ENCODE data around the gene IL1RAPL1. TPM values are rescaled to one million over a fixed set of nuclear protein-coding genes. Genes with fewer than 3 reads are reported as not detected.

The IL1RAPL1 gene
- polyA plus RNA-seq, 1 donor from 2014 or later = not detected

DNA sequence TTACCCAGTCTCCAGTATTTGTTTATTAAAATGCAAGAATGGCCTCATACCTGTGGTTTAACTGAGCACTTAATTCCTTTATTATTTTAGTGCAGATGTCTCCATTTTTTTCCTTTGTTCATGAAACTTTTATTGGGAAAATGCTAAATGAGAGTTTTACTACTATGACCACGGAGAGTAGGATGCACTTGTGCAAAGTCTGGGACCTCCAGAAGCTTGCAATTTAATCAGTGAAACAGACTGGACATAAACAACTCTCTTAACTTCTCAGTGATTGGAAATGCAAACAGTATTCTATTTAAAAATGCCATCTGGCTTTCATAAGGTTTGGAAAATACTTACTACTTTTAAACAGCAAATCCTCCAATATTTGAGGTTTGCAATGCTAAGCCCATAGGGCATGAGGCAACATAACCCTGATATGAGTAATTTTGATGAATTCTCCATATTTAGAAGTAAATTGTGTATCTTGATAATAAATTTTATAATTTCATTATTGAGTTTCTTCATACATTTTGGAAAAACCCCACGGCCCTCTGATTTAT, 909.5 kb downstream of the IL1RAPL1 start:
- Histone ChIP-seq H3F3A (ENCODE audit: insufficient read depth, low read length, poor library complexity, severe bottlenecking) (no peaks in the 10 kb centered on the region), H3K27ac (ENCODE audit: low read length) (no peak overlapping the region), H3K4me3 (ENCODE audit: low read length) (no peak overlapping the region), H3K4me2 (ENCODE audit: low read length) (no peak overlapping the region), H3K9ac (ENCODE audit: low read length) (no peak overlapping the region), H3K9me2 (ENCODE audit: insufficient read depth, low read length) (no peaks in the 10 kb centered on the region), H3K36me3 (ENCODE audit: insufficient read depth, low read length) (no peaks in the 10 kb centered on the region), H3K27me3 (ENCODE audit: insufficient read depth, low read depth, low read length) (no peaks in the 10 kb centered on the region), H2AFZ (ENCODE audit: low read depth, low read length) (no peak overlapping the region), H3K9me3 (ENCODE audit: low read length) (no peaks in the 10 kb centered on the region), H4K20me1 (ENCODE audit: insufficient read depth) (no peaks in the 10 kb centered on the region), H3K79me2 (replicated peaks; ENCODE audit: insufficient read depth, low read length) (no peaks in the 10 kb centered on the region)
- TF ChIP-seq EP300 (conservative IDR thresholded peaks at IDR 0.05; ENCODE audit: poor library complexity, severe bottlenecking) (no peak), TAF1 (IDR thresholded peaks at IDR 0.05; ENCODE audit: low read depth) (no peak), RAD21 (conservative IDR thresholded peaks at IDR 0.05) (no peak), EZH2 (IDR thresholded peaks at IDR 0.05; ENCODE audit: borderline replicate concordance, insufficient read depth, low read length, poor library complexity, severe bottlenecking) (no peak), SMC3 (conservative IDR thresholded peaks at IDR 0.05; ENCODE audit: poor library complexity) (no peak), POLR2AphosphoS5 (IDR thresholded peaks at IDR 0.05) (no peak), MXI1 (conservative IDR thresholded peaks at IDR 0.05; ENCODE audit: poor library complexity, severe bottlenecking) (no peak)
- TF ChIP-seq, protein P1, sequence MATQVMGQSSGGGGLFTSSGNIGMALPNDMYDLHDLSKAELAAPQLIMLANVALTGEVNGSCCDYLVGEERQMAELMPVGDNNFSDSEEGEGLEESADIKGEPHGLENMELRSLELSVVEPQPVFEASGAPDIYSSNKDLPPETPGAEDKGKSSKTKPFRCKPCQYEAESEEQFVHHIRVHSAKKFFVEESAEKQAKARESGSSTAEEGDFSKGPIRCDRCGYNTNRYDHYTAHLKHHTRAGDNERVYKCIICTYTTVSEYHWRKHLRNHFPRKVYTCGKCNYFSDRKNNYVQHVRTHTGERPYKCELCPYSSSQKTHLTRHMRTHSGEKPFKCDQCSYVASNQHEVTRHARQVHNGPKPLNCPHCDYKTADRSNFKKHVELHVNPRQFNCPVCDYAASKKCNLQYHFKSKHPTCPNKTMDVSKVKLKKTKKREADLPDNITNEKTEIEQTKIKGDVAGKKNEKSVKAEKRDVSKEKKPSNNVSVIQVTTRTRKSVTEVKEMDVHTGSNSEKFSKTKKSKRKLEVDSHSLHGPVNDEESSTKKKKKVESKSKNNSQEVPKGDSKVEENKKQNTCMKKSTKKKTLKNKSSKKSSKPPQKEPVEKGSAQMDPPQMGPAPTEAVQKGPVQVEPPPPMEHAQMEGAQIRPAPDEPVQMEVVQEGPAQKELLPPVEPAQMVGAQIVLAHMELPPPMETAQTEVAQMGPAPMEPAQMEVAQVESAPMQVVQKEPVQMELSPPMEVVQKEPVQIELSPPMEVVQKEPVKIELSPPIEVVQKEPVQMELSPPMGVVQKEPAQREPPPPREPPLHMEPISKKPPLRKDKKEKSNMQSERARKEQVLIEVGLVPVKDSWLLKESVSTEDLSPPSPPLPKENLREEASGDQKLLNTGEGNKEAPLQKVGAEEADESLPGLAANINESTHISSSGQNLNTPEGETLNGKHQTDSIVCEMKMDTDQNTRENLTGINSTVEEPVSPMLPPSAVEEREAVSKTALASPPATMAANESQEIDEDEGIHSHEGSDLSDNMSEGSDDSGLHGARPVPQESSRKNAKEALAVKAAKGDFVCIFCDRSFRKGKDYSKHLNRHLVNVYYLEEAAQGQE (IDR thresholded peaks at IDR 0.05; ENCODE audit: borderline replicate concordance) = no peak
- TF ChIP-seq, protein P2, sequence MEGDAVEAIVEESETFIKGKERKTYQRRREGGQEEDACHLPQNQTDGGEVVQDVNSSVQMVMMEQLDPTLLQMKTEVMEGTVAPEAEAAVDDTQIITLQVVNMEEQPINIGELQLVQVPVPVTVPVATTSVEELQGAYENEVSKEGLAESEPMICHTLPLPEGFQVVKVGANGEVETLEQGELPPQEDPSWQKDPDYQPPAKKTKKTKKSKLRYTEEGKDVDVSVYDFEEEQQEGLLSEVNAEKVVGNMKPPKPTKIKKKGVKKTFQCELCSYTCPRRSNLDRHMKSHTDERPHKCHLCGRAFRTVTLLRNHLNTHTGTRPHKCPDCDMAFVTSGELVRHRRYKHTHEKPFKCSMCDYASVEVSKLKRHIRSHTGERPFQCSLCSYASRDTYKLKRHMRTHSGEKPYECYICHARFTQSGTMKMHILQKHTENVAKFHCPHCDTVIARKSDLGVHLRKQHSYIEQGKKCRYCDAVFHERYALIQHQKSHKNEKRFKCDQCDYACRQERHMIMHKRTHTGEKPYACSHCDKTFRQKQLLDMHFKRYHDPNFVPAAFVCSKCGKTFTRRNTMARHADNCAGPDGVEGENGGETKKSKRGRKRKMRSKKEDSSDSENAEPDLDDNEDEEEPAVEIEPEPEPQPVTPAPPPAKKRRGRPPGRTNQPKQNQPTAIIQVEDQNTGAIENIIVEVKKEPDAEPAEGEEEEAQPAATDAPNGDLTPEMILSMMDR (IDR thresholded peaks at IDR 0.05; ENCODE audit: poor library complexity, severe bottlenecking) = no peak

DNA sequence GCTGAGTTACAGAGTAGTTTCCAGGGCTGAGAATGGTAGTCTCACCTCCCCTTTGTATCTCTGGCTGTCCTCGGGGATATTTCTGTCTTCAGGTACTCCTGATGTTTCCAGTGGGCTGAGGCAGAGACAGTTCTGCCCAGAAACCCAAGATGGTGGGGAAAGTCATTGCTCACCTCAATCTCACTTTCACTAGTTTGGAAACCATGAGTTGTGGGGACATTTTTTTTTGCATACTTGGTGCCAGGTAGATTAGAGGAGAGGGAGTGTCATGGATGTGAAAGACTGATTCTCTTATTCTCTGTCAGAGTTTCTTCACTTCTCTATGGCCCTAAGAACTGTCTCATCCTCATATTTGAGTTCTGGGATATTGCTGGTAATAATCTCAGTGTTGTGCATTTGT, 919.5 kb downstream of the IL1RAPL1 start:
- no peaks in the 10 kb centered on the region for H3K36me3 ChIP-seq (ENCODE audit: insufficient read depth, low read length)
- no peak overlapping the region for H3K27ac ChIP-seq (ENCODE audit: low read length)
- no peak overlapping the region for H3K9ac ChIP-seq (ENCODE audit: low read length)
- H3K9me3 ChIP-seq (ENCODE audit: low read length) = no peaks in the 10 kb centered on the region
- no peak for TF ChIP-seq RAD21 (conservative IDR thresholded peaks at IDR 0.05)
- no peak for TF ChIP-seq POLR2AphosphoS5 (IDR thresholded peaks at IDR 0.05)
- TF ChIP-seq EP300 (conservative IDR thresholded peaks at IDR 0.05; ENCODE audit: poor library complexity, severe bottlenecking) = no peak
- TF ChIP-seq SMC3 (conservative IDR thresholded peaks at IDR 0.05; ENCODE audit: poor library complexity) = no peak
- no peak for TF ChIP-seq TAF1 (IDR thresholded peaks at IDR 0.05; ENCODE audit: low read depth)
- no peak for TF ChIP-seq MXI1 (conservative IDR thresholded peaks at IDR 0.05; ENCODE audit: poor library complexity, severe bottlenecking)
- TF ChIP-seq, protein P1 (IDR thresholded peaks at IDR 0.05; ENCODE audit: borderline replicate concordance) = no peak
- TF ChIP-seq, protein P2 (IDR thresholded peaks at IDR 0.05; ENCODE audit: poor library complexity, severe bottlenecking) = no peak
- no peak for TF ChIP-seq EZH2 (IDR thresholded peaks at IDR 0.05; ENCODE audit: borderline replicate concordance, insufficient read depth, low read length, poor library complexity, severe bottlenecking)
- H4K20me1 ChIP-seq (ENCODE audit: insufficient read depth) = no peaks in the 10 kb centered on the region
- no peaks in the 10 kb centered on the region for H3K79me2 ChIP-seq (replicated peaks; ENCODE audit: insufficient read depth, low read length)
- no peaks in the 10 kb centered on the region for H3K27me3 ChIP-seq (ENCODE audit: insufficient read depth, low read depth, low read length)
- no peaks in the 10 kb centered on the region for H3K9me2 ChIP-seq (ENCODE audit: insufficient read depth, low read length)
- H3K4me2 ChIP-seq (ENCODE audit: low read length) = no peak overlapping the region
- no peak overlapping the region for H2AFZ ChIP-seq (ENCODE audit: low read depth, low read length)
- no peaks in the 10 kb centered on the region for H3F3A ChIP-seq (ENCODE audit: insufficient read depth, low read length, poor library complexity, severe bottlenecking)
- no peak overlapping the region for H3K4me3 ChIP-seq (ENCODE audit: low read length)
